Measurements from ENCODE around the gene PGBD5. TPM values are rescaled to one million over a fixed set of nuclear protein-coding genes. Genes with fewer than 3 reads are reported as not detected.

Gene PGBD5
- total and polyA plus RNA-seq, 2 of the 13 experiments (the other 11 are each of a cell fraction or from before 2014, with no cell fraction given), result 0.04 to 0.13 TPM

GRCh38 chr1:230320804-230321203 lies 105.3 kb downstream of the PGBD5 start:
- intact Hi-C loops (cut with micrococcal nuclease; ENCODE audit: unreplicated experiment) (no loop called here), in situ Hi-C loops (cut with HindIII; ENCODE audit: extremely low pct_ligation_motif_present, low pct_unique_long_range_greater_than_20kb) (no loop called here)
- CTCF ChIA-PET (ENCODE audit: low intra/inter-chr PET ratio, low total read pairs), result no interaction called here
- FAIRE-seq (no peak), DNase-seq (ENCODE audit: low spot score) (no peak), ATAC-seq (no peak)
- Histone ChIP-seq H3K4me1 (ENCODE audit: insufficient read depth, low read length) (no peaks in the 10 kb centered on the region), H3K4me2 (ENCODE audit: low read depth, low read length) (no peak overlapping the region), H3K27ac (ENCODE audit: extremely low read length, insufficient read depth, low read length) (no peak overlapping the region), H4K20me1 (ENCODE audit: insufficient read depth, low read length) (no peaks in the 10 kb centered on the region), H3K79me2 (ENCODE audit: insufficient read depth, low read length) (no peaks in the 10 kb centered on the region), H3K9me3 (ENCODE audit: low read length) (no peaks in the 10 kb centered on the region), H3K36me3 (replicated peaks in 1 of 2; ENCODE audit: control insufficient read depth in 1 of 2, insufficient read depth in 2 of 2, low read length in 2 of 2) (no peaks in the 10 kb centered on the region), H3K4me3 (replicated peaks in 1 of 3; ENCODE audit: insufficient read depth in 1 of 3, low read depth in 2 of 3, low read length in 3 of 3) (no peak overlapping the region), H2AFZ (ENCODE audit: low read length) (no peak overlapping the region), H3K27me3 (ENCODE audit: control insufficient read depth in 1 of 2, insufficient read depth in 2 of 2, low read length in 2 of 2) (peaks cover 2 to 11% of the 10 kb centered on the region in 2 experiments; a peak in 3 of 5 replicates), H3K9ac (ENCODE audit: insufficient read depth, low read depth, low read length) (no peak overlapping the region)
- POLR2A ChIA-PET, result no interaction called here
- TF ChIP-seq ZNF34 (CRISPR knock-in tag; IDR thresholded peaks at IDR 0.05; ENCODE audit: borderline replicate concordance) (no peak), ESRRA (CRISPR knock-in tag; IDR thresholded peaks at IDR 0.05; ENCODE audit: low read depth) (no peak), ZBTB37 (CRISPR knock-in tag; IDR thresholded peaks at IDR 0.05) (no peak), KAT8 (CRISPR knock-in tag; IDR thresholded peaks at IDR 0.05) (no peak), MXD3 (CRISPR knock-in tag; IDR thresholded peaks at IDR 0.05) (no peak), ZBTB38 (CRISPR knock-in tag; IDR thresholded peaks at IDR 0.05) (no peak), HIC2 (CRISPR knock-in tag; IDR thresholded peaks at IDR 0.05; ENCODE audit: low read depth) (no peak), GLMP (CRISPR knock-in tag; IDR thresholded peaks at IDR 0.05; ENCODE audit: borderline replicate concordance) (no peak), MIXL1 (CRISPR knock-in tag; IDR thresholded peaks at IDR 0.05) (no peak), MLXIP (CRISPR knock-in tag; IDR thresholded peaks at IDR 0.05; ENCODE audit: borderline replicate concordance) (no peak), POLR2G (IDR thresholded peaks at IDR 0.05; ENCODE audit: low read depth, low read length) (no peak)
- WGBS (ENCODE audit: low lambda C conversion rate), result 36% methylated on average over 3 of the region's 4 CpGs
- BruUV-seq (replicated peaks), result no TSS peak
